Left lung (tissue), 10 donors: ENCODE results near the gene VAX1. TPM values are rescaled to one million over a fixed set of nuclear protein-coding genes. Genes with fewer than 3 reads are reported as not detected.

Experiments
- ATAC-seq: fragments of 200-7000 bp; cut with Tn5 transposase; one replicate; pipeline ENCODE4 v1.9.1; 2020; ENCODE audit warnings: moderate library complexity
- DNase-seq, 4 donors: peaks; one replicate each; pipeline ENCODE4 v3.0.0-alpha.2; 2013 to 2020
- H3K27ac ChIP-seq, 2 donors: fragments of 200-600 bp; sonication (generic) in 1 of 2; one replicate each; pipeline versions ENCODE4 v1.5.0 to v1.8.0; 2020 to 2021
- H3K27me3 ChIP-seq, 2 donors: fragments of 200-600 bp; sonication (generic) in 1 of 2; one replicate each; pipeline versions ENCODE4 v1.5.0 to v1.8.0; 2020 to 2021
- H3K36me3 ChIP-seq, 2 donors: fragments of 200-600 bp; sonication (generic) in 1 of 2; one replicate each; pipeline versions ENCODE4 v1.5.0 to v1.8.0; 2020 to 2021
- H3K4me1 ChIP-seq, 2 donors: fragments of 200-600 bp; one replicate each; pipeline ENCODE4 v1.8.0; 2021
- H3K4me3 ChIP-seq, 2 donors: fragments of 200-600 bp; sonication (generic) in 1 of 2; one replicate each; pipeline versions ENCODE4 v1.5.0 to v1.8.0; 2020 to 2021; ENCODE audit warnings: mild to moderate bottlenecking in 1 of 2
- H3K9me3 ChIP-seq, 2 donors: fragments of 200-600 bp; sonication (generic) in 1 of 2; one replicate each; pipeline versions ENCODE4 v1.5.0 to v1.8.0; 2020 to 2021
- intact Hi-C, 2 donors: fragments of 100-400 bp; cut with DNase I; formaldehyde crosslinking; loops; one replicate each; pipeline versions ENCODE4 v1.11.2 to v1.14.2; 2022
- polyA plus RNA-seq, 6 donors: library from polyadenylated mRNA; unstranded; fragments of 120-200 nt; gene quantifications; one replicate each; pipeline ENCODE4 v1.2.1, GENCODE V29; 2013; ENCODE audit not compliant: insufficient read length in 6 of 6
- total RNA-seq, 2 donors: library from RNA; stranded (reverse); fragmentation: NEBNext Ultra II Directional; extraction: Animal tissue kit (Norgen Biotek cat#: 25700); gene quantifications; one replicate each; pipeline ENCODE4 v1.2.1, GENCODE V29; 2021
- TF ChIP-seq, protein P1 (sequence below), 2 donors: fragments of 200-600 bp; sonication (generic) in 1 of 2; IDR thresholded peaks; one replicate each; pipeline versions ENCODE4 v1.5.0 to v1.8.0; 2021; ENCODE audit warnings: antibody characterized with exemption in 2 of 2
- donor health status: DM: no; HTN: yes; CAD: no.
- donor health status: DM: no; HTN: no; CAD: no.

Gene VAX1
- total and polyA plus RNA-seq, 8 donors, result not detected

- intact Hi-C loops, result no loop called here
- DNase-seq, result no peak
- H3K27me3 ChIP-seq, result peaks cover 79 to 100% of the 10 kb centered on the region in 2 donors
- no peaks in the 10 kb centered on the region for H3K36me3 ChIP-seq
- H3K4me3 ChIP-seq, result no peak overlapping the region
- TF ChIP-seq, protein P1, sequence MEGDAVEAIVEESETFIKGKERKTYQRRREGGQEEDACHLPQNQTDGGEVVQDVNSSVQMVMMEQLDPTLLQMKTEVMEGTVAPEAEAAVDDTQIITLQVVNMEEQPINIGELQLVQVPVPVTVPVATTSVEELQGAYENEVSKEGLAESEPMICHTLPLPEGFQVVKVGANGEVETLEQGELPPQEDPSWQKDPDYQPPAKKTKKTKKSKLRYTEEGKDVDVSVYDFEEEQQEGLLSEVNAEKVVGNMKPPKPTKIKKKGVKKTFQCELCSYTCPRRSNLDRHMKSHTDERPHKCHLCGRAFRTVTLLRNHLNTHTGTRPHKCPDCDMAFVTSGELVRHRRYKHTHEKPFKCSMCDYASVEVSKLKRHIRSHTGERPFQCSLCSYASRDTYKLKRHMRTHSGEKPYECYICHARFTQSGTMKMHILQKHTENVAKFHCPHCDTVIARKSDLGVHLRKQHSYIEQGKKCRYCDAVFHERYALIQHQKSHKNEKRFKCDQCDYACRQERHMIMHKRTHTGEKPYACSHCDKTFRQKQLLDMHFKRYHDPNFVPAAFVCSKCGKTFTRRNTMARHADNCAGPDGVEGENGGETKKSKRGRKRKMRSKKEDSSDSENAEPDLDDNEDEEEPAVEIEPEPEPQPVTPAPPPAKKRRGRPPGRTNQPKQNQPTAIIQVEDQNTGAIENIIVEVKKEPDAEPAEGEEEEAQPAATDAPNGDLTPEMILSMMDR (IDR thresholded peaks at IDR 0.05), result no peak
- no peak overlapping the region for H3K27ac ChIP-seq
- peaks cover 0 to 15% of the 10 kb centered on the region in 2 donors for H3K4me1 ChIP-seq
- ATAC-seq, result no peak
- no peaks in the 10 kb centered on the region for H3K9me3 ChIP-seq
These were observed 21.3 kb upstream of the VAX1 start for GRCh38 chr10:117159390-117159789.

DNA sequence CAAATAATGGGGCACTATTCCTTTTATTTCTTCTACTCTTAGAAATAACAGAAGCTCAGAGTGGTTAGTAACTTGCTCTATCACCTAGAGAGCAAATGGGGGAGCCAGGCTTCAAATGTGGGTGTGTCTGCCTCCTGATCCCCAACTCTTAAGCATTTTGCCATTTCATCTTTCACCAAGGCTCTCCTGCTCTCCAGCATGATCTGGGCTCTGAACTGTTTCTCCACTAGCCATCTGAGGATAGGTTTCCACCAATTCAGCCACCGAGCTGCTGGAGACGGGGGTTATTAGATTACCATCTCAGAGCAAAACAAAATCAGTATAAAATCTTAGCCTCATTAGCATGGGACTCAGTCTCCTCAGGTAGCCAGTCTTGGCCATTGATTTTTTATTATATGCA, 20.2 kb upstream of the VAX1 start:
- intact Hi-C loops, result no loop called here
- Histone ChIP-seq H3K4me3 (no peak overlapping the region), H3K4me1 (peaks cover 0 to 9% of the 10 kb centered on the region in 2 donors), H3K9me3 (no peaks in the 10 kb centered on the region), H3K36me3 (no peaks in the 10 kb centered on the region), H3K27me3 (peaks cover 68 to 100% of the 10 kb centered on the region in 2 donors), H3K27ac (no peak overlapping the region)
- TF ChIP-seq, protein P1 (IDR thresholded peaks at IDR 0.05), result no peak
- ATAC-seq, result no peak
- DNase-seq, result no peak

GRCh38 chr10:117152668-117153067, 14.6 kb upstream of the VAX1 start:
- Histone ChIP-seq H3K9me3 (no peaks in the 10 kb centered on the region), H3K27me3 (peaks cover 13 to 94% of the 10 kb centered on the region in 2 donors), H3K36me3 (no peaks in the 10 kb centered on the region), H3K4me1 (no peaks in the 10 kb centered on the region), H3K27ac (no peak overlapping the region), H3K4me3 (no peak overlapping the region)
- DNase-seq (no peak), ATAC-seq (no peak)
- TF ChIP-seq, protein P1 (IDR thresholded peaks at IDR 0.05), result no peak
- intact Hi-C loops, result no loop called here

GRCh38 chr10:117148284-117148683, 10.2 kb upstream of the VAX1 start:
- no peaks in the 10 kb centered on the region for H3K36me3 ChIP-seq
- intact Hi-C loops, result no loop called here
- peaks cover 9 to 93% of the 10 kb centered on the region in 2 donors for H3K27me3 ChIP-seq
- H3K27ac ChIP-seq, result no peak overlapping the region
- no peak for DNase-seq
- no peaks in the 10 kb centered on the region for H3K4me1 ChIP-seq
- no peak for ATAC-seq
- TF ChIP-seq, protein P1 (IDR thresholded peaks at IDR 0.05), result no peak
- no peak overlapping the region for H3K4me3 ChIP-seq
- peaks cover 0 to 14% of the 10 kb centered on the region in 2 donors for H3K9me3 ChIP-seq

- H3K36me3 ChIP-seq, result no peaks in the 10 kb centered on the region
- H3K4me1 ChIP-seq, result no peaks in the 10 kb centered on the region
- ATAC-seq (no peak), DNase-seq (no peak)
- peaks cover 36 to 96% of the 10 kb centered on the region in 2 donors for H3K27me3 ChIP-seq
- no peak overlapping the region for H3K27ac ChIP-seq
- H3K4me3 ChIP-seq, result no peak overlapping the region
- peaks cover 0 to 14% of the 10 kb centered on the region in 2 donors for H3K9me3 ChIP-seq
- TF ChIP-seq, protein P1 (IDR thresholded peaks at IDR 0.05), result no peak
- intact Hi-C loops, result no loop called here
These were observed 6.9 kb upstream of the VAX1 start for GRCh38 chr10:117145019-117145418.
